Stimulated activated CD4-positive, alpha-beta T cell treated with anti-CD3 and anti-CD28 coated beads, TNF-alpha, amount 100 ng/mL, for 4 hours (primary cell): ENCODE results near the gene POLR2H.

Experiments
- DNase-seq, 3 experiments: peaks; one replicate each; pipeline ENCODE4 v3.0.0-alpha.2; 2020; ENCODE audit warnings: low read depth in 3 of 3

The POLR2H gene

GRCh38 chr3:184361532-184361931, at the start of gene POLR2H, which contains the start of gene CLCN2:
Gene POLR2H (plus strand): TSS chr3:184361710. CDS start chr3:184363493, 1,783 bp downstream.
Gene CLCN2 (minus strand): TSS chr3:184361605. CDS start chr3:184361479, 126 bp downstream.
- DNase-seq, result peak in 2 of 3 experiments; percentile 10 to 48

- DNase-seq, result peak; percentile 86 to 90 (median 86)
These were observed 47.2 kb upstream of the POLR2H start, which contains the start of gene EIF4G1 for GRCh38 chr3:184314363-184314699. Gene EIF4G1 (plus strand): TSS chr3:184314606. CDS start chr3:184315797, 1,191 bp downstream.

- DNase-seq, result peak in 2 of 3 experiments; percentile 36 to 46
These were observed 46.6 kb upstream of the POLR2H start for GRCh38 chr3:184314700-184315542.

DNA sequence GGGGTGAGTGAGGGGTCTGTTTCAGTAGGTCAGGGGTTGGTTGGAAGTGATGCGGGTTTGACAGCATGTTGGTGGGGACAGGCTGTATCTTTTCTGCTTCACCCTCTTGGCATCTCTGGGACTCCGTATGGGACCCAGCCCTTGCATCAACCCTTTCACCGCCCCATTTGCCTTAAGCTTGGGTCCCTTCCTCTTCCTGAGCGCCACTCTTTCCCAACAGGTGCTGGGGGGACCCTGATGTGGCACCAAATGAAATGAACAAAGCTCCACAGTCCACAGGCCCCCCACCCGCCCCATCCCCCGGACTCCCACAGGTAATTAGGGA, 46.0 kb upstream of the POLR2H start:
- no peak for DNase-seq

- DNase-seq, result no peak
These were observed 45.4 kb upstream of the POLR2H start for GRCh38 chr3:184315871-184316661.

- DNase-seq, result no peak
These were observed 44.7 kb upstream of the POLR2H start for GRCh38 chr3:184316792-184317191.

GRCh38 chr3:184317201-184317600, 44.3 kb upstream of the POLR2H start:
- no peak for DNase-seq

GRCh38 chr3:184320104-184320445, 41.4 kb upstream of the POLR2H start:
- peak in 1 of 3 experiments; percentile 46 for DNase-seq

GRCh38 chr3:184321666-184322065, 39.8 kb upstream of the POLR2H start:
- DNase-seq, result no peak

DNA sequence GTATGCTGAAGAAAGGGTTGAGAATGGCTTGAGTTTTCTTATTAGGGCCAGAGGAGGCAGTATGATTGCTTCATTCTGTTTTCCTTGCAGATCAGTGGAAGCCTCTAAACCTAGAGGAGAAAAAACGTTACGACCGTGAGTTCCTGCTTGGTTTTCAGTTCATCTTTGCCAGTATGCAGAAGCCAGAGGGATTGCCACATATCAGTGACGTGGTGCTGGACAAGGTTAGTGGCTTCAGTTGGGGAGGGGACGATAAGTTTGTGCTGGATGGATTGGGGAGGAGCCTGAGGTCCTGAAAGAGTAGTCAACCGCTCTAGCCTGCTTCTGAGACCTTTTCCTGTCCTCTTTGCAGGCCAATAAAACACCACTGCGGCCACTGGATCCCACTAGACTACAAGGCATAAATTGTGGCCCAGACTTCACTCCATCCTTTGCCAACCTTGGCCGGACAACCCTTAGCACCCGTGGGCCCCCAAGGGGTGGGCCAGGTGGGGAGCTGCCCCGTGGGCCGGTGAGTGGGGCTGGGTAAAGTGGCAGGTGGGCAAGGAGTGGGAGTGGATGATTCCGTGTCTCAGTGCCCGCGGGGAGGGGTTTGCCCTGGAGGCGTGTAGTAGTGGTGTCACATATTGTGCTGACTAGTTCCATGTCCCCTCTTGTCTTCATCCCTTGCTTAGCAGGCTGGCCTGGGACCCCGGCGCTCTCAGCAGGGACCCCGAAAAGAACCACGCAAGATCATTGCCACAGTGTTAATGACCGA, 38.6 kb upstream of the POLR2H start:
- DNase-seq, result no peak

DNA sequence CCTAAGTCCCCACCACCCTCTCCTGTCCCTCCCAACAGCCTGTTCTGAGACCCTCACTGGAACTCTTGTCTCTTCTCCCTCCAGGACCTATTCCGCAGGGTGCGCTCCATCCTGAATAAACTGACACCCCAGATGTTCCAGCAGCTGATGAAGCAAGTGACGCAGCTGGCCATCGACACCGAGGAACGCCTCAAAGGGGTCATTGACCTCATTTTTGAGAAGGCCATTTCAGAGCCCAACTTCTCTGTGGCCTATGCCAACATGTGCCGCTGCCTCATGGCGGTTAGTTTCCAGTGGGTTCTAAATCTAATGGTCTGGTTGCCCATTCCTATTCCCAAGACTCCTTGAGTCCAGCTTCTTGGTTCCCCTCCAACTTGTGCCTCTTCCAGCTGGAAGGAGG, 37.8 kb upstream of the POLR2H start:
- no peak for DNase-seq

GRCh38 chr3:184325269-184325668, 36.2 kb upstream of the POLR2H start:
- DNase-seq, result no peak

GRCh38 chr3:184325715-184326369, 35.7 kb upstream of the POLR2H start:
- peak in 2 of 3 experiments; percentile 23 to 42 for DNase-seq

GRCh38 chr3:184327171-184327570, 34.3 kb upstream of the POLR2H start:
- no peak for DNase-seq

- DNase-seq, result no peak
These were observed 33.0 kb upstream of the POLR2H start for GRCh38 chr3:184328516-184328915.

GRCh38 chr3:184332370-184333090, 29.0 kb upstream of the POLR2H start:
- DNase-seq, result no peak

DNA sequence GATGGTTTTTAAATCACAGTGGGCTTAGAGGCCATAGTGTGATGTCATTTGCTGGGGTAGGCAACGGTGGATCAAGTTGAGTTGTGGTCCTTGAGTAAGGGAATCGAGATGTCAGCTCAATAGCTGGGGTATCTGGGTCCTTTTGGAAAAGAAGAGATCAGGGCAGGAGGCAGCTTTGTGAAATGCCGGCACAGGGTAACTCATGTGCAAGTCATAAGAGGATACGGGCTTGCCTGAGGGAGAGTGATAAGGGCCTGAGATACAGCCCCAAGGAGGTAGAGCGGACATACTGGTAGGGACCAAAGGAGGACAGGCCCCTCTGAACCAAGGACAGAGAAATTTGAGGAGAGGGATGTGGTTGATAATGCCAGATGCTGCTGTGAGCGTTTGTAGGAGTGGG, 28.3 kb upstream of the POLR2H start:
- DNase-seq, result no peak

DNA sequence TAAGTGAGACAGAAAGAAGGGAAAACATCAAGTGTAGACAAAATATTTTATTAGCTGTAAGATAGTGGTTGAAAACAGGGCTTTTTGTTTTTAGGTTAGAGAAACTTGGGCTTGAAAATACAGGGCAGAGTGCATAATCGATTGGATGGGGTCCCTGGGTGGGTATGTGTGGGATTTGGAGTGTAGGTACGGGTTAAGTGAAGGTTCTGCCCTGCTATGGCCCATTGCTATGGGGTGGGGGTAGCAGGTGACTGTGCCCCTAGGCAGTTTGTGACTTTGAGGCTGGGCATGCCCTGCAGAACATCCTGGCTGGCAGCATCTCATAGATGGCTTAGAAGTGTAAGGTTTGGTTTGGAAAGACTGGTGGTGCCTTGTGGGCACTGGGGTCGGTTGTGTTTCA, 27.8 kb upstream of the POLR2H start:
- DNase-seq, result no peak

- no peak for DNase-seq
These were observed 26.9 kb upstream of the POLR2H start for GRCh38 chr3:184334470-184335158.

GRCh38 chr3:184335291-184335660, 26.2 kb upstream of the POLR2H start:
- DNase-seq, result no peak
